Mucosa of descending colon (tissue), 3 donors: ENCODE results near the gene CD2BP2. TPM values are rescaled to one million over a fixed set of nuclear protein-coding genes. Genes with fewer than 3 reads are reported as not detected.
"Not testable (repeated sequence)": the region's sequence is repeated elsewhere in the genome, so short reads cannot be mapped to it uniquely, and the experiment has no call there.

Experiments used
- ATAC-seq: fragments of 200-7000 bp; cut with Tn5 transposase; one replicate; pipeline ENCODE4 v1.9.1; 2020; ENCODE audit warnings: mild to moderate bottlenecking, moderate library complexity
- DNase-seq, 3 donors: peaks; one replicate each; pipeline ENCODE4 v3.0.0-alpha.2; 2020
- H3K36me3 ChIP-seq: fragments of 200-600 bp; one replicate; pipeline ENCODE4 v1.8.0; 2021; ENCODE audit warnings: low read depth, mild to moderate bottlenecking
- H3K4me1 ChIP-seq: fragments of 200-600 bp; one replicate; pipeline ENCODE4 v1.8.0; 2021; ENCODE audit warnings: low read depth, mild to moderate bottlenecking
- H3K4me3 ChIP-seq: fragments of 200-600 bp; one replicate; pipeline ENCODE4 v1.8.0; 2021; ENCODE audit warnings: mild to moderate bottlenecking
- H3K9me3 ChIP-seq: fragments of 200-600 bp; one replicate; pipeline ENCODE4 v1.8.0; 2021; ENCODE audit warnings: mild to moderate bottlenecking
- intact Hi-C, 2 donors: fragments of 100-400 bp; cut with DNase I in 1 of 2; cut with micrococcal nuclease in 1 of 2; formaldehyde crosslinking; loops; one replicate each; pipeline versions ENCODE4 v1.11.0 to v1.11.1; 2022; cut with DNase I, micrococcal nuclease
- total RNA-seq, 3 donors: library from RNA; stranded (reverse); fragmentation: NEBNext Ultra II Directional in 2 of 3; extraction: Animal tissue kit (Norgen Biotek cat#: 25700) in 2 of 3; gene quantifications; one replicate each; pipeline versions ENCODE4 v1.2.1 to v1.2.4, GENCODE V29; 2021 to 2023
- TF ChIP-seq, protein P1 (sequence below): fragments of 200-600 bp; IDR thresholded peaks from one replicate; pipeline ENCODE4 v1.8.0; 2022; ENCODE audit warnings: antibody characterized with exemption, mild to moderate bottlenecking
- donor health status: DM: no; HTN: no; CAD: no; lungs with moderate emphysema.
- donor health status: DM: no; HTN: no; CAD: no.
- donor health status: DM: no; HTN: yes; CAD: no.

Gene CD2BP2
- total RNA-seq, 3 donors from 2014 or later: 53.4 to 57.9 (median 53.5) TPM

DNA sequence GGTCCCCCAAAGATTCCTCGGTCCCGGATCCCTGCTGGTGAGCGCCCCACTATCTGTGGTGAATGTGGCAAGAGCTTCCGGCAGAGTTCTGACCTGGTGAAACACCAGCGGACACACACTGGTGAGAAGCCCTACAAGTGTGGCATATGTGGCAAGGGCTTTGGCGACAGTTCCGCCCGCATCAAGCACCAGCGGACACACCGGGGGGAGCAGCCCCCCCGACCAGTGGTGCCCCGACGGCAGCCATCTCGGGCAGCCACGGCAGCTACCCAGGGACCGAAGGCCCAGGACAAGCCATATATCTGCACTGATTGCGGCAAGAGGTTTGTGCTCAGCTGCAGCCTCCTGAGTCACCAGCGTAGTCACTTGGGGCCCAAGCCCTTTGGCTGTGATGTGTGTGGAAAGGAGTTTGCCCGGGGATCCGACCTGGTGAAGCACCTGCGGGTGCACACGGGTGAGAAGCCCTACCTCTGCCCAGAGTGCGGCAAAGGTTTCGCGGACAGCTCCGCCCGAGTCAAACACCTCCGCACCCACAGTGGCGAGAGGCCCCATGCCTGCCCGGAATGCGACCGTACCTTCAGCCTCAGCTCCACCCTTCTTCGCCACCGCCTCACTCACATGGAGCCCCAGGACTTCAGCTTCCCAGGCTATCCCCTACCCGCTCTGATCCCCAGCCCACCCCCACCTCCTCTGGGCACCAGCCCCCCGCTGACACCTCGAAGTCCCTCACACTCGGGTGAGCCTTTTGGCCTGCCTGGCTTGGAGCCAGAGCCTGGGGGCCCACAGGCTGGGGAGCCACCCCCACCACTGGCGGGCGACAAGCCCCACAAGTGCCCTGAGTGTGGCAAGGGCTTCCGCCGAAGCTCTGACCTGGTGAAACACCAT, 42.9 kb upstream of the CD2BP2 start:
- intact Hi-C loops: no loop called here
- no peaks in the 10 kb centered on the region for H3K9me3 ChIP-seq
- ATAC-seq (no peak), DNase-seq (peak in 1 of 3 donors; percentile 52)
- TF ChIP-seq, protein P1, sequence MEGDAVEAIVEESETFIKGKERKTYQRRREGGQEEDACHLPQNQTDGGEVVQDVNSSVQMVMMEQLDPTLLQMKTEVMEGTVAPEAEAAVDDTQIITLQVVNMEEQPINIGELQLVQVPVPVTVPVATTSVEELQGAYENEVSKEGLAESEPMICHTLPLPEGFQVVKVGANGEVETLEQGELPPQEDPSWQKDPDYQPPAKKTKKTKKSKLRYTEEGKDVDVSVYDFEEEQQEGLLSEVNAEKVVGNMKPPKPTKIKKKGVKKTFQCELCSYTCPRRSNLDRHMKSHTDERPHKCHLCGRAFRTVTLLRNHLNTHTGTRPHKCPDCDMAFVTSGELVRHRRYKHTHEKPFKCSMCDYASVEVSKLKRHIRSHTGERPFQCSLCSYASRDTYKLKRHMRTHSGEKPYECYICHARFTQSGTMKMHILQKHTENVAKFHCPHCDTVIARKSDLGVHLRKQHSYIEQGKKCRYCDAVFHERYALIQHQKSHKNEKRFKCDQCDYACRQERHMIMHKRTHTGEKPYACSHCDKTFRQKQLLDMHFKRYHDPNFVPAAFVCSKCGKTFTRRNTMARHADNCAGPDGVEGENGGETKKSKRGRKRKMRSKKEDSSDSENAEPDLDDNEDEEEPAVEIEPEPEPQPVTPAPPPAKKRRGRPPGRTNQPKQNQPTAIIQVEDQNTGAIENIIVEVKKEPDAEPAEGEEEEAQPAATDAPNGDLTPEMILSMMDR: no peak
- H3K36me3 ChIP-seq: no peaks in the 10 kb centered on the region
- H3K4me3 ChIP-seq: no peak overlapping the region
- H3K4me1 ChIP-seq: peaks cover 13% of the 10 kb centered on the region

DNA sequence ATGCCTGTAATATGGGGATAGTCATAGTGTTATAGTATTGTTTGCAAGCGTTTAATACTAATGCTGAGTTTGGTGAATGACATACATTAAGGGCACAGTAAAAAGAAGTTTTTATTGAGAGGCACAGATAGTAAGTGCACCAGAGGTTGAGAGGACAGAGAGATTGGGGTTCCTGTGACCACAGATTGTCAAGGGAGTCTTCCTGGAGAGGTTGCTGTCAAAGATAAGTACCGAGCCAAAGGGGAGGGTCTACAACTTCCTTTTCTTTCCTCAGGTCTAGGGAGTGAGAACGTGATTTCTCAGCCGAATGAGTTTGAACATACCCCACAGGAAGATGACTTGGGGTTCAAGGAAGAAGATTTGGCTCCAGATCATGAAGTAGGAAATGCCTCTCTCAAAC, 41.9 kb upstream of the CD2BP2 start:
- DNase-seq (no peak), ATAC-seq (no peak)
- H3K9me3 ChIP-seq: no peaks in the 10 kb centered on the region
- H3K4me1 ChIP-seq: peaks cover 13% of the 10 kb centered on the region
- no peaks in the 10 kb centered on the region for H3K36me3 ChIP-seq
- H3K4me3 ChIP-seq: no peak overlapping the region
- intact Hi-C loops: no loop called here
- TF ChIP-seq, protein P1: no peak

DNA sequence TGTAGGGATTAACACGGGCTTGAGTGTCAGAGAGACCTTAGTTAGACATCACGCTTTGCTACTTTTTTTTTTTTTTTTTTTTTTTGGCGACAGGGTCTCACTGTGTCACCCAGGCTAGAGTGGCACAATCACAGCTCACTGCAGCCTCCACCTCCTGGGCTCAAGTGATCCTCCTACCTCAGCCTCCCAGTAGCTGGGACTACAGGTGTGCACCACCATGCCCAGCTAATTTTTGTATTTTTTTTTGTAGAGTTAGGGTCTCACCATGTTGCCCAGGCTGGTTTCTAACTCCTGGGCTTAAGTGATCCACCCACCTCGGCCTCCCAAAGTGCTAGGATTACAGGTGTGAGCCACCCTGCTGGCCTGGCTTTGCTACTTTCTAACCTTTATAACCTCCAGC, 41.5 kb upstream of the CD2BP2 start:
- DNase-seq, intact Hi-C loops, H3K4me3 ChIP-seq, H3K9me3 ChIP-seq, H3K36me3 ChIP-seq, ATAC-seq: not testable (repeated sequence)
- peaks cover 13% of the 10 kb centered on the region for H3K4me1 ChIP-seq

DNA sequence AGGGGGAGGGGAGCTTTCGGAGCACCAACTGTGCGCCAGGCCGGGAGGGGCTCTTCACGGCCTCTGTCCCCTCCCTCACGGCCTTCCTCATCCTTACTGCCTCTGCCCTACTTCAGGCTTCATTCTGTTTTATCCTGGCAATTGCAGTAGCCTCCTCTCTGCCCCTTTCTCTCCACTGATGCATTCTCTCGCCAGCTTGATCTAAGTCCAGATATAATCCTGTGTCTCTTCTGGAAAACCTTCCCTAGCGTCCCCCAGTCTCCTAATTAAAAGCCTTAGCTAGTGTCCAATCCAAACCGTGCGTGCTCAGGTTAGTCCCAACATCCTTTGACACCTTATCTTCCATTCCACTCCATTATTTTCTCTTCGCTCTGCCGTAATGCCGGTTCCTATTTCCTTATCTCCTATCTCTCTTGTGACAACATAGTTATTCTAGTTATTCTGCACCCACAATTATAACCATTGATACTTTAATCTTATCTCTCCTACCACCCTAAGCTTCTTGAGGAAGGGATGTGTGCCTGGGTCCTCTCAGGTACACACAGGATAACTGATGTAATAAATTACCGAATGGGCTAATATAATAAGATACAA, 41.0 kb upstream of the CD2BP2 start:
- Histone ChIP-seq H3K4me3 (peak overlapping the region; percentile 72), H3K36me3 (no peaks in the 10 kb centered on the region), H3K9me3 (no peaks in the 10 kb centered on the region), H3K4me1 (peaks cover 13% of the 10 kb centered on the region)
- intact Hi-C loops: no loop called here
- no peak for DNase-seq
- TF ChIP-seq, protein P1: no peak
- no peak for ATAC-seq

DNA sequence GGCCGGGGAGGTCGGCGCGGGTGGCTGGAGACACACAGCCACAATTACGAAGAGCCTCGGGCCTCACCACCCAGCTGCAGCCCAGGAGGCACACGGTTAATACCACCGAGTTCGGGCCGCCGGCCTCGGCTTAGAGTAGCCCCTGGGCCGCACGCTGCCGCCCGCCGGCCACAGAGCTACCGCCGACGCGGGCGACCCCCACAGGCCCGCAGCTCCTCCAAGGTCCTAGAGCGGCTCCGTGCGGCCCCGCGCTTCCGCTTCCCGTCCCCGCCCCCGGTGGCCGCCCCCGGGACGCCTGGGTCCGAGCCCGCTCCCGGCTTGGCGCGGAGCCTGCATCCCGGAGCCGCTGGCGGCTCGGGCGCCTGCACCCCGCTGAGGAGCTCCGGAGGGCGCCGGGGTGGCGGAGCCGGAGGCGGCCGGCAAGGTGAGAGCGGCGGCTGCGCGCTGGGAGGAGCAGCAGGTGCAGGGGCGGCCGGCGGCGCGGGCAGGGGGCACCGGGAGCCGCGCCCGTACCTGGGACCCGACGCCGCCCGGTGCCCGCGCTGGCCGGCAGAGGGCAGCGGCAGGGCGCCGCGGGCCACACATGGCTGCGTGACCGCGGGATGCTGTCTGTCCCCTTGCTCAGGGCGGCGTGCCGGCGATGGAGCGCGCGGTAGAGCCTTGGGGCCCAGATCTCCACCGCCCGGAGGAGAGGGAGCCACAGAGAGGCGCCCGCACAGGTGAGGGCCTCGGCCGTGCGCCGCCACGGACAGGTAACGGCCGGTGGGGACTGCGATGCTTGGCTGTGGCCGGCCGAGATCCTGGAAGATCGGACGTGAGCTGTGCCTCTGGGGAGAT, 40.3 kb upstream of the CD2BP2 start, which contains the start of gene ZNF48:
Gene ZNF48, plus strand, starts transcription at position 266 of the 837 bp plus-strand sequence. Its CDS starts 375 bp downstream, at position 641.
- ATAC-seq (peak; percentile 92), DNase-seq (peak; percentile 86 to 90 (median 88))
- TF ChIP-seq, protein P1: peak; percentile 44
- intact Hi-C loops: no loop called here
- Histone ChIP-seq H3K36me3 (no peaks in the 10 kb centered on the region), H3K4me3 (peak within 1 kb of the TSS; percentile 72), H3K9me3 (no peaks in the 10 kb centered on the region), H3K4me1 (peaks cover 13% of the 10 kb centered on the region)
